B cell (primary cell): ENCODE data around the gene SH3YL1. TPM values are rescaled to one million over a fixed set of nuclear protein-coding genes. Genes with fewer than 3 reads are reported as not detected.

Source experiments
- ATAC-seq: fragments of 200-7000 bp; cut with Tn5 transposase; one replicate; pipeline ENCODE4 v1.10.0; 2021; ENCODE audit warnings: low read depth, mild to moderate bottlenecking, moderate number of reproducible peaks, moderate library complexity
- CTCF ChIA-PET: fragments of 350-600 bp; sonication (Branson Sonifier 250); formaldehyde crosslinking; loops from one replicate; lab custom pipeline; 2021; ENCODE audit warnings: antibody characterized with exemption, inconsistent platforms; lab: Charles Lee
- POLR2A ChIA-PET: fragments of 350-600 bp; sonication (Branson Sonifier 250); formaldehyde crosslinking; loops from one replicate; lab custom pipeline; 2021; ENCODE audit warnings: antibody characterized with exemption; lab: Charles Lee
- DNase-seq: peaks from one replicate; pipeline ENCODE4 v3.0.0; 2013
- H2AFZ ChIP-seq: 2 replicates; pipeline ENCODE4 v1.6.1; 2012; ENCODE audit warnings: mild to moderate bottlenecking, low read depth, low read length; ENCODE audit not compliant: insufficient read depth, poor library complexity, severe bottlenecking
- H3K27ac ChIP-seq, 2 donors: 1 replicate in 1 of 2; 2 replicates in 1 of 2; pipeline ENCODE4 v1.5.1; 2012 to 2013; ENCODE audit warnings: low read length in 2 of 2, mild to moderate bottlenecking in 2 of 2, moderate library complexity in 1 of 2
- H3K27me3 ChIP-seq, 4 experiments: fragments of 200-600 bp in 1 of 4; sonication (generic) in 1 of 4; replicated peaks in 1 of 4; 1 replicate in 2 of 4; 2 replicates in 2 of 4; pipeline versions ENCODE4 v1.6.1 to v1.7.0; 2013 to 2016; ENCODE audit warnings: low read length in 3 of 4, mild to moderate bottlenecking in 2 of 4, mixed read lengths in 1 of 4, moderate library complexity in 1 of 4; ENCODE audit not compliant: insufficient read depth in 4 of 4, control insufficient read depth in 3 of 4; ENCODE audit errors: control extremely low read depth in 1 of 4
- H3K36me3 ChIP-seq, 2 experiments: replicated peaks in 1 of 2; 1 replicate in 1 of 2; 2 replicates in 1 of 2; pipeline versions ENCODE4 v1.6.1 to v1.7.1; 2013; ENCODE audit warnings: low read length in 1 of 2; ENCODE audit not compliant: insufficient read depth in 2 of 2, control insufficient read depth in 1 of 2; ENCODE audit errors: control extremely low read depth in 1 of 2, extremely low read depth in 1 of 2
- H3K4me1 ChIP-seq, 2 donors: fragments of 200-600 bp in 1 of 2; sonication (generic) in 1 of 2; 1 replicate in 1 of 2; 2 replicates in 1 of 2; pipeline versions ENCODE4 v1.5.1 to v1.6.1; 2013 to 2017; ENCODE audit warnings: low read length in 2 of 2; ENCODE audit not compliant: control insufficient read depth in 2 of 2, insufficient read depth in 2 of 2
- H3K4me2 ChIP-seq: replicated peaks from 2 replicates; pipeline ENCODE3; 2012; ENCODE audit warnings: mild to moderate bottlenecking, low read depth, low read length; ENCODE audit not compliant: poor library complexity, severe bottlenecking
- H3K4me3 ChIP-seq, 5 experiments: fragments of 200-600 bp in 1 of 5; sonication (generic) in 1 of 5; 1 replicate in 3 of 5; 2 replicates in 2 of 5; pipeline versions ENCODE4 v1.5.1 to v1.7.0; 2011 to 2016; ENCODE audit warnings: low read length in 4 of 5, mild to moderate bottlenecking in 4 of 5, low read depth in 2 of 5, control low read depth in 1 of 5, moderate library complexity in 1 of 5; ENCODE audit not compliant: insufficient read depth in 1 of 5; ENCODE audit errors: control extremely low read depth in 1 of 5, extremely low read depth in 1 of 5
- H3K79me2 ChIP-seq: fragments of 200-600 bp; sonication (generic); one replicate; pipeline ENCODE4 v1.6.0; 2016; ENCODE audit warnings: low read length; ENCODE audit not compliant: control insufficient read depth, insufficient read depth
- H3K9ac ChIP-seq: fragments of 200-600 bp; sonication (generic); 2 replicates; pipeline ENCODE4 v1.6.1; 2017; ENCODE audit warnings: mild to moderate bottlenecking, low read length, moderate library complexity
- H3K9me3 ChIP-seq, 3 donors: one replicate each; pipeline versions ENCODE4 v1.6.1 to v1.7.1; 2013; ENCODE audit warnings: low read length in 2 of 3; ENCODE audit not compliant: control insufficient read depth in 2 of 3, insufficient read depth in 1 of 3; ENCODE audit errors: control extremely low read depth in 1 of 3
- H4K20me1 ChIP-seq: 2 replicates; pipeline ENCODE4 v1.6.0; 2012; ENCODE audit warnings: mild to moderate bottlenecking, low read length; ENCODE audit not compliant: insufficient read depth, control insufficient read depth, poor library complexity, severe bottlenecking
- H3K27ac Mint-ChIP-seq: one replicate; pipeline ENCODE4 v1.8.0; 2021; ENCODE audit warnings: mixed read lengths
- H3K27me3 Mint-ChIP-seq: one replicate; pipeline ENCODE4 v1.8.0; 2021; ENCODE audit warnings: mixed read lengths
- H3K4me1 Mint-ChIP-seq: one replicate; pipeline ENCODE4 v1.8.0; 2021; ENCODE audit warnings: mixed read lengths
- H3K4me3 Mint-ChIP-seq: one replicate; pipeline ENCODE4 v1.8.0; 2021; ENCODE audit warnings: mixed read lengths
- H3K9me3 Mint-ChIP-seq: one replicate; pipeline ENCODE4 v1.8.0; 2022; ENCODE audit warnings: mixed read lengths; ENCODE audit not compliant: insufficient read depth
- CTCF ChIP-seq: fragments of 200-600 bp; IDR thresholded peaks from one replicate; pipeline ENCODE4 v1.8.0; 2022; ENCODE audit warnings: antibody characterized with exemption, mild to moderate bottlenecking
- EZH2 ChIP-seq: IDR thresholded peaks from 2 replicates; pipeline ENCODE4 v1.6.1; 2012; ENCODE audit warnings: borderline replicate concordance, low read depth, mild to moderate bottlenecking, moderate library complexity, low read length; ENCODE audit not compliant: insufficient read depth, poor library complexity, severe bottlenecking
- WGBS: methylation state at CpG from one replicate; pipeline ENCODE4 v1.1.5; 2013; ENCODE audit warnings: missing lambda C conversion rate; ENCODE audit not compliant: insufficient coverage; 5-methylcytosine and 5-hydroxymethylcytosine counted together
- intact Hi-C: fragments of 100-400 bp; cut with micrococcal nuclease; formaldehyde crosslinking; loops from one replicate; pipeline ENCODE4 v1.10.0; 2022
- polyA plus RNA-seq: library from polyadenylated mRNA; depleted of rRNA; stranded (reverse); fragments of >200 nt; gene quantifications from 2 replicates; pipeline ENCODE4 v1.2.3, GENCODE V29; 2012
- total RNA-seq, 2 donors: library from RNA; stranded (reverse); fragments of 120-200 nt in 1 of 2; gene quantifications; 1 replicate in 1 of 2; 2 replicates in 1 of 2; pipeline versions ENCODE4 v1.2.3 to v1.2.4, GENCODE V29; 2013 to 2022

Gene SH3YL1
- total and polyA plus RNA-seq, 2 donors (not counting 1 experiment from before 2014, with no cell fraction given): 33.2 to 48.4 TPM

GRCh38 chr2:310994-311393, 47.2 kb upstream of the SH3YL1 start:
- Histone ChIP-seq H3K4me2 (no peak overlapping the region), H4K20me1 (no peaks in the 10 kb centered on the region), H3K9ac (no peak overlapping the region), H3K27me3 (peaks cover 0 to 3% (median 0%) of the 10 kb centered on the region in 4 experiments), H2AFZ (no peak overlapping the region), H3K4me3 (no peak overlapping the region), H3K27ac (no peak overlapping the region), H3K4me1 (no peaks in the 10 kb centered on the region), H3K79me2 (no peaks in the 10 kb centered on the region), H3K9me3 (peaks cover 0 to 10% (median 0%) of the 10 kb centered on the region in 3 donors), H3K36me3 (no peaks in the 10 kb centered on the region)
- Mint-ChIP-seq H3K27me3 (peaks cover 2% of the 10 kb centered on the region), H3K4me3 (no peak overlapping the region), H3K9me3 (no peaks in the 10 kb centered on the region), H3K4me1 (peaks cover 7% of the 10 kb centered on the region), H3K27ac (no peak overlapping the region)
- no peak for TF ChIP-seq EZH2
- no peak for TF ChIP-seq CTCF
- DNase-seq (no peak), ATAC-seq (no peak)
- 81% methylated on average over 2 of the region's 5 CpGs for WGBS
- intact Hi-C loops: no loop called here
- ChIA-PET POLR2A (no interaction called here), CTCF (no interaction called here)

GRCh38 chr2:309954-310510, 46.2 kb upstream of the SH3YL1 start:
- Mint-ChIP-seq H3K4me1 (peaks cover 7% of the 10 kb centered on the region), H3K4me3 (no peak overlapping the region), H3K27me3 (peaks cover 3% of the 10 kb centered on the region), H3K27ac (no peak overlapping the region), H3K9me3 (no peaks in the 10 kb centered on the region)
- no peaks in the 10 kb centered on the region for H3K27me3 ChIP-seq
- no peak for DNase-seq
- H3K4me2 ChIP-seq: no peak overlapping the region
- ChIA-PET POLR2A (no interaction called here), CTCF (no interaction called here)
- WGBS: 94% methylated on average over 2 of the region's 10 CpGs
- no peak for ATAC-seq
- no peak overlapping the region for H3K27ac ChIP-seq
- intact Hi-C loops: no loop called here
- H3K79me2 ChIP-seq: no peaks in the 10 kb centered on the region
- H4K20me1 ChIP-seq: no peaks in the 10 kb centered on the region
- peaks cover 0 to 8% (median 0%) of the 10 kb centered on the region in 3 donors for H3K9me3 ChIP-seq
- H3K4me1 ChIP-seq: no peaks in the 10 kb centered on the region
- TF ChIP-seq CTCF (no peak), EZH2 (no peak)
- no peak overlapping the region for H3K9ac ChIP-seq
- H3K36me3 ChIP-seq: no peaks in the 10 kb centered on the region
- H2AFZ ChIP-seq: no peak overlapping the region
- no peak overlapping the region for H3K4me3 ChIP-seq
